ENCODE results near the gene ATP1A3.

Gene ATP1A3

DNA sequence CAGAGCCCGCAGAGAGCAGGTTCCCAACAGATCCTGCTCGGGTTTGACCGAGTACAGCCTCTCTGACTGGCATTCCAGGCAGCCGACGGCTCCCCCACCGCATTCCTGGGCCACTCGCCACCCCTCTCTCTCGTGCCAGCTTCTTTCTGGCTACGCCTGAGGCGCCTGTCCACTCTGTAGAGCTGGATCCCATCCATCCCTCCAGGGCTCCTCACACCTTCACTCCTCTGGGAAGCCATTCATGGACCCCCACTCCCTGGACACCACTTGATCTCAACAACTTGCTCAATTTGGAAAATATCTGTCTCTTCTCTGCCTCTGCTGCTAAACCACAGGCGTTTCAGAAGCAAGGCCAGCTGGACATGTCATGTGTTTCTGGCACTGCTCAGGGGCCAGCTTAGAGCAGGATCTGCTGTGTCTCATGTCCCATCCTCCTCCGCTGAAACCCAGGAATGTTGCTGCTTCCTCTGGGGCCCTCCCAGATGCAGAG lies 30.6 kb upstream of the ATP1A3 start:
- TF ChIP-seq, protein P1, sequence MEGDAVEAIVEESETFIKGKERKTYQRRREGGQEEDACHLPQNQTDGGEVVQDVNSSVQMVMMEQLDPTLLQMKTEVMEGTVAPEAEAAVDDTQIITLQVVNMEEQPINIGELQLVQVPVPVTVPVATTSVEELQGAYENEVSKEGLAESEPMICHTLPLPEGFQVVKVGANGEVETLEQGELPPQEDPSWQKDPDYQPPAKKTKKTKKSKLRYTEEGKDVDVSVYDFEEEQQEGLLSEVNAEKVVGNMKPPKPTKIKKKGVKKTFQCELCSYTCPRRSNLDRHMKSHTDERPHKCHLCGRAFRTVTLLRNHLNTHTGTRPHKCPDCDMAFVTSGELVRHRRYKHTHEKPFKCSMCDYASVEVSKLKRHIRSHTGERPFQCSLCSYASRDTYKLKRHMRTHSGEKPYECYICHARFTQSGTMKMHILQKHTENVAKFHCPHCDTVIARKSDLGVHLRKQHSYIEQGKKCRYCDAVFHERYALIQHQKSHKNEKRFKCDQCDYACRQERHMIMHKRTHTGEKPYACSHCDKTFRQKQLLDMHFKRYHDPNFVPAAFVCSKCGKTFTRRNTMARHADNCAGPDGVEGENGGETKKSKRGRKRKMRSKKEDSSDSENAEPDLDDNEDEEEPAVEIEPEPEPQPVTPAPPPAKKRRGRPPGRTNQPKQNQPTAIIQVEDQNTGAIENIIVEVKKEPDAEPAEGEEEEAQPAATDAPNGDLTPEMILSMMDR (IDR thresholded peaks at IDR 0.05; ENCODE audit: low read depth, low read length, missing control alignments) = no peak
- DNase-seq (ENCODE audit: extremely low read depth, low read depth) = no peak
- no peak overlapping the region for H3K4me3 ChIP-seq (replicated peaks; ENCODE audit: low read depth, low read length)

DNA sequence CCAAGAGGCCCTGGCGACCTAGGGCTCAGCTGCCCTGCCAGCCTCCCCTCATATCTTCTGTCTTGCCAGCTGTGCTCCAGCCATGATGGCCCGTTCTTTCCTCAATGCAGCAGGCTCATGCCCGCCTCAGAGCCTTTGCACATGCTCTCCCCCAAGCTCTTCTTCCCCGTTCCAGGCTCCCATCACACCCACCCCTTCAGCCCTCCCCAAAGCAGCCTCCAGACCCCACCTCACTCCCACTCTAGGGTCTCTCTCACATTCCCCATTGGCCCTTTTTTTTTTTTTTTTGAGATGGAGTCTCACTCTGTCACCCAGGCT lies 29.9 kb upstream of the ATP1A3 start:
- no peak for DNase-seq (ENCODE audit: extremely low read depth, low read depth)
- no peak overlapping the region for H3K4me3 ChIP-seq (replicated peaks; ENCODE audit: low read depth, low read length)
- TF ChIP-seq, protein P1 (IDR thresholded peaks at IDR 0.05; ENCODE audit: low read depth, low read length, missing control alignments) = no peak

DNA sequence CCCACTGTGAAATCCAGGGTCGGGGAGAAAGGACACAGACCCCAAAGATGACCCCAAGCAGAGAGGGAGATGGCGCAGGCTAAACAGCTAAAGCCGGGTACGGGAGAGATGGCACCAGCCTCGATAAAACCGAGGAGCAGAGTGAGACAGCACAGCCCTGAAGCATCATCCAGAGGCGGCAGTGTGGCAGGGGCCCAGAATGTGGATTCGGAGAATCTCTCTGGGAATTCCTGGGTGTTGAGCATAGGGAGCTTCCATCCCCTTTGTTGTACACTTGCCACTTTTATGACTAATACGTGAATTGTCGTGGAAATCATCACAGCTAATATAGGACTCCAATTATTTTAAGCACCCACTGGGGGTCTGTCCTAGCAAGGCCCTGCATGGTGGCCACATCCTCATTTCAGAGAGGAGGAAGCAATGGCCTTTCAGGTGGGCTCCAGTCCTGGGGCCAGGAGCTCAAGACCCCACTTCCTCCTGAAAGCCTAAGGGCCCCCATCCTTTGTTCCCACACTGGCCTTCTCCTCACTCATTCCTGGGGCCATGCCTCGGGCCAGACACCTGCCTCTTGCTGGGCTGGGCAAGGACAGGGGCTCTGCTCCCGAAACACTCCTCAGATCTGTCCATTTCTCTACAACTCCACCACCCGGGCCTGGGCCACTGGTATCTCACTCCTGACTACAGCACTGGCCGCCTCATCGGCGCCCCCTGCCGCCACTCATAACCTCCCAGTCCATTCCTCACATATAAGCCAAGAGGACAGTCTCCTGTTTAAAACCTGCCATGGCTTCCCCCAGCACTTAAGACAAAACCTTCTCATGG lies 29.3 kb upstream of the ATP1A3 start:
- DNase-seq (ENCODE audit: extremely low read depth, low read depth) = no peak
- H3K4me3 ChIP-seq (replicated peaks; ENCODE audit: low read depth, low read length) = no peak overlapping the region
- TF ChIP-seq, protein P1 (IDR thresholded peaks at IDR 0.05; ENCODE audit: low read depth, low read length, missing control alignments) = peak; percentile 54

DNA sequence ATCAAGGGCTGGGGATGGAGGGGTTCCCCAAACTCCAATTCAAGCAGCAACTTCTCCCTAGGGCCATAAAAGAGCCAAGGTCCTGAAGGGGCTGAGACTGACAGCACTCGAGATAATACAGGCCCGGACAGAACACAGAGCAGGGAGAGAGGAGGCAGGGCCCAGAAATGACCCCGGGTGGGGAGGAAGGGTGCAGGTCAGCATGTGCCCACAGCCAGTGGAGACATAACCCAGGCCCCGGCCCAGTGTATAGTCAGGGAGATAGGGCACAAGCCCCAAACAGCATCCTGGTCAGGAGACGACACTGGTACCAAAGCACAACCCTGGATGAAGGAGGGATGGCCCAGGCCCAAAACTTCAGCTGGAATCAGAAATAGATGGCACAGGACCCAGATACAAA lies 28.6 kb upstream of the ATP1A3 start:
- no peak overlapping the region for H3K4me3 ChIP-seq (replicated peaks; ENCODE audit: low read depth, low read length)
- no peak for DNase-seq (ENCODE audit: extremely low read depth, low read depth)
- TF ChIP-seq, protein P1 (IDR thresholded peaks at IDR 0.05; ENCODE audit: low read depth, low read length, missing control alignments) = no peak

DNA sequence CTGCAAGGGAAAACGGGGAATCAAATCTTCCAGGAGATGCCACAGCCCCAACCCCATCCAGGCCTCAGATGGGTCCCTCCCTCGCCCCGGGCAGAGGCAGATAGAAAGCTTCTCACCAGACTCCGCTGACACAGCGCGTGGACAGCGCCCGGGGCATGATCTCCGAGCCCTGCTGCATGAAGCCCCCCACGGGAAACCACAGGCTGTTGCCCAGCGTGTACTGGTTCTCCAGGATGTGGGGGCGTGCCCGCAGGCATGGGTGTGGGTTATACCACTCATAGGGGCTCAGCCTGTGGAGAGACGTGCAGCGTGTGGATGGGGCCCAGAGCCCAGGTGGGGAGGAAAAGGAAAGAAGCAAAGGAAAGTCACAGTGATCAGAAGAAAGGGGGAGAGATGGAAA lies 27.2 kb upstream of the ATP1A3 start:
- no peak for DNase-seq (ENCODE audit: extremely low read depth, low read depth)
- TF ChIP-seq, protein P1 (IDR thresholded peaks at IDR 0.05; ENCODE audit: low read depth, low read length, missing control alignments) = no peak
- no peak overlapping the region for H3K4me3 ChIP-seq (replicated peaks; ENCODE audit: low read depth, low read length)

DNA sequence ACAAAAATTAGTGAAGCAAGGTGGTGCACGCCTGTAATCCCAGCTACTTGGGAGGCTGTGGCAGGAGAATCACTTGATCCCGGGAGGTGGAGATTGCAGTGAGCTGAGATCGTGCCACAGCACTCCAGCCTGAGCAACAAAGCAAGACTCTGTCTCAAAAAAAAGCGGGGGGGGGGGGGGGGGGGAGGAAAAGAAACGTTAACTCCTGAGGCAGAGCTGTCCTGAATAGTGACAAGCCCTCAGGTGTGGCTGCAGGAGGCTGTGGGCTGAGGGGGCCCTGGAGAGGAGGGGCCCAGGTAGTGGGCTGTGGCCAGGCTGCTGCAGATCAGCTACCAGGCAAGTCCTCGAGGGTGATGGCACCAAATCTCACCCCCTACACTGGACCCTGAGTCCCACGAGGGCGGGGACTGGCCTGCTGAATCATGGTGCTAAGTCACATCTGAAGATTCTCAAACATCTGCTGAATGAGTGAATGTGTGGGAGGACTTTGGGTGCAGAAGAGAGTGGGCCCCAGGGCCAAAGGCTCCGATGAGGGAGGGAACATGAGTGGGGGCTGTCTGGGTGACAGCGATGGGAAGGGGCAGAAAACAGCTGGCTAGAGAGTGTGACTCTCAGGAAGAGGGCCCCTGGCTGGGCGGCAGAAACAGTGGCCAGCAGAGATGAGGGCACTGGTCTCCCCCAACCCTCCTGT lies 24.6 kb upstream of the ATP1A3 start:
- H3K4me3 ChIP-seq (replicated peaks; ENCODE audit: low read depth, low read length) = no peak overlapping the region
- TF ChIP-seq, protein P1 (IDR thresholded peaks at IDR 0.05; ENCODE audit: low read depth, low read length, missing control alignments) = no peak
- DNase-seq (ENCODE audit: extremely low read depth, low read depth) = no peak

Data from HFF-Myc (cell line).